Breast epithelium (tissue), 4 donors: ENCODE measurements around the gene MDH1B. TPM values are rescaled to one million over a fixed set of nuclear protein-coding genes. Genes with fewer than 3 reads are reported as not detected.

ENCODE experiments used
- DNase-seq, 2 donors: peaks; one replicate each; pipeline ENCODE4 v3.0.0-alpha.2; 2019; ENCODE audit warnings: low spot score in 2 of 2
- H3K27ac ChIP-seq, 2 donors: fragments of 200-600 bp; sonication (generic) in 1 of 2; one replicate each; pipeline ENCODE4 v1.5.1; 2016 to 2019; ENCODE audit warnings: mild to moderate bottlenecking in 1 of 2
- H3K27me3 ChIP-seq, 2 donors: fragments of 200-600 bp; sonication (generic) in 1 of 2; one replicate each; pipeline versions ENCODE4 v1.5.1 to v1.6.0; 2017 to 2019; ENCODE audit warnings: control low read depth in 1 of 2, mild to moderate bottlenecking in 1 of 2
- H3K36me3 ChIP-seq: fragments of 200-600 bp; one replicate; pipeline ENCODE4 v1.5.1; 2019
- H3K4me1 ChIP-seq, 2 donors: fragments of 200-600 bp; sonication (generic); one replicate each; pipeline ENCODE4 v1.5.1; 2016 to 2019; ENCODE audit warnings: control low read depth in 1 of 2
- H3K4me3 ChIP-seq, 3 donors: fragments of 200-600 bp; sonication (generic); 1 replicate in 2 of 3; 2 replicates in 1 of 3; pipeline ENCODE4 v1.5.1; 2016 to 2019; ENCODE audit warnings: mild to moderate bottlenecking in 3 of 3, moderate library complexity in 2 of 3
- H3K9me3 ChIP-seq, 2 donors: fragments of 200-600 bp; sonication (generic) in 1 of 2; one replicate each; pipeline ENCODE4 v1.5.1; 2016 to 2019; ENCODE audit warnings: control low read depth in 1 of 2
- POLR2A ChIP-seq: fragments of 450-650 bp; IDR thresholded peaks from one replicate; pipeline ENCODE4 v1.6.1; 2016; ENCODE audit warnings: antibody characterized with exemption, mild to moderate bottlenecking, moderate library complexity
- POLR2AphosphoS5 ChIP-seq, 3 donors: sonication (generic); formaldehyde crosslinking; IDR thresholded peaks; one replicate each; pipeline ENCODE4 v1.6.1; 2017; ENCODE audit warnings: antibody characterized with exemption in 3 of 3
- intact Hi-C: fragments of 100-400 bp; cut with DNase I; formaldehyde crosslinking; loops from one replicate; pipeline ENCODE4 v1.15.1; 2023; ENCODE audit warnings: low total_unique reads
- total RNA-seq, 3 donors: library from RNA; depleted of rRNA; stranded (reverse); fragments of >200 nt; gene quantifications; one replicate each; pipeline ENCODE4 v1.1.0, GENCODE V29; 2016
- TF ChIP-seq, protein P1 (sequence below), 3 donors: fragments of 450-650 bp; IDR thresholded peaks; one replicate each; pipeline ENCODE4 v1.5.1; 2016 to 2017; ENCODE audit warnings: antibody characterized with exemption in 3 of 3, mild to moderate bottlenecking in 3 of 3, moderate library complexity in 3 of 3

The MDH1B gene
- total RNA-seq, 3 donors from 2014 or later, result 0.64 to 4.7 (median 2.0) TPM

DNA sequence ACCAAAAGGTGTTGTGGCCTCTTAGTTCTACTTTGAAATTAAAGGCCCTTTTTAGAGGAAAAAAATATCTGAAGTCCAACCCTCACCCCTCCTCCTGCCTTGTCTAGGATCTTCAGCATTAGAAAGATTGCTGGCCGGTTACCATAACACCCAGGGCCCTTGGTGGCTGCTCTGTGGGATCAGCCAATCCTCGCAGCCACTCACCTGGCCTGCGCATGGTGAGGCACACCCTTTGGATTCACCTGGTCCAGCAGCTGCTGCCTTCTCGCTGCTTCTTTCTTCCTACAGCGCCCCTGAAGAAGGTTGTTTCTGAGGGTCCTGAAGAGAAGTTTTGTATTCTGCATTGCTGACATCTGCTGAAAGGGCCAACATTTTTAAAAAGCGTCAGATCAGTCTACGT, 72.2 kb downstream of the MDH1B start:
- Histone ChIP-seq H3K36me3 (no peaks in the 10 kb centered on the region), H3K9me3 (no peaks in the 10 kb centered on the region), H3K4me3 (no peak overlapping the region), H3K27me3 (no peaks in the 10 kb centered on the region), H3K4me1 (no peaks in the 10 kb centered on the region), H3K27ac (no peak overlapping the region)
- TF ChIP-seq POLR2A (no peak), POLR2AphosphoS5 (IDR thresholded peaks at IDR 0.05) (no peak)
- TF ChIP-seq, protein P1, sequence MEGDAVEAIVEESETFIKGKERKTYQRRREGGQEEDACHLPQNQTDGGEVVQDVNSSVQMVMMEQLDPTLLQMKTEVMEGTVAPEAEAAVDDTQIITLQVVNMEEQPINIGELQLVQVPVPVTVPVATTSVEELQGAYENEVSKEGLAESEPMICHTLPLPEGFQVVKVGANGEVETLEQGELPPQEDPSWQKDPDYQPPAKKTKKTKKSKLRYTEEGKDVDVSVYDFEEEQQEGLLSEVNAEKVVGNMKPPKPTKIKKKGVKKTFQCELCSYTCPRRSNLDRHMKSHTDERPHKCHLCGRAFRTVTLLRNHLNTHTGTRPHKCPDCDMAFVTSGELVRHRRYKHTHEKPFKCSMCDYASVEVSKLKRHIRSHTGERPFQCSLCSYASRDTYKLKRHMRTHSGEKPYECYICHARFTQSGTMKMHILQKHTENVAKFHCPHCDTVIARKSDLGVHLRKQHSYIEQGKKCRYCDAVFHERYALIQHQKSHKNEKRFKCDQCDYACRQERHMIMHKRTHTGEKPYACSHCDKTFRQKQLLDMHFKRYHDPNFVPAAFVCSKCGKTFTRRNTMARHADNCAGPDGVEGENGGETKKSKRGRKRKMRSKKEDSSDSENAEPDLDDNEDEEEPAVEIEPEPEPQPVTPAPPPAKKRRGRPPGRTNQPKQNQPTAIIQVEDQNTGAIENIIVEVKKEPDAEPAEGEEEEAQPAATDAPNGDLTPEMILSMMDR (IDR thresholded peaks at IDR 0.05), result no peak
- intact Hi-C loops, result no loop called here
- no peak for DNase-seq

DNA sequence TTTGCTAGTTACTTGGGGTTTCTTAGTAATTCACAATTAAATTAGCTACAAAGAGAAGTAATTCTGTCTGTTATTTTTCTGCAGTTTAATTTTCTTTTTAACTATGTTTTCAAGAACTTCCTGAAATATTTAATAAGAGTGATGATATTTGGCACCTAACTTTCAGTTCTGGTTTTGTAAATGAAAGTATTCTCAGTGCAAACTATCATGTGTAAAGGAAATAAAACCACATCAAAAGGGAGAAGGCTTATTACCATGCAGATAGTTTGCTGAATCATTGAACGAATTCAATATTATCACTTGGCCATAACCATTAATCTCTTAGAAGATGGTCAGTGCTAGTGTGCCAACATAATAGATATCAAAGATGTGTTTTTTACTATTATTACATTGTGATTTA, 76.1 kb downstream of the MDH1B start:
- H3K4me3 ChIP-seq, result no peak overlapping the region
- no peak for DNase-seq
- TF ChIP-seq POLR2AphosphoS5 (IDR thresholded peaks at IDR 0.05) (no peak), POLR2A (no peak)
- TF ChIP-seq, protein P1 (IDR thresholded peaks at IDR 0.05), result no peak
- no peaks in the 10 kb centered on the region for H3K9me3 ChIP-seq
- intact Hi-C loops, result no loop called here
- H3K27me3 ChIP-seq, result no peaks in the 10 kb centered on the region
- no peaks in the 10 kb centered on the region for H3K4me1 ChIP-seq
- H3K36me3 ChIP-seq, result no peaks in the 10 kb centered on the region
- no peak overlapping the region for H3K27ac ChIP-seq

DNA sequence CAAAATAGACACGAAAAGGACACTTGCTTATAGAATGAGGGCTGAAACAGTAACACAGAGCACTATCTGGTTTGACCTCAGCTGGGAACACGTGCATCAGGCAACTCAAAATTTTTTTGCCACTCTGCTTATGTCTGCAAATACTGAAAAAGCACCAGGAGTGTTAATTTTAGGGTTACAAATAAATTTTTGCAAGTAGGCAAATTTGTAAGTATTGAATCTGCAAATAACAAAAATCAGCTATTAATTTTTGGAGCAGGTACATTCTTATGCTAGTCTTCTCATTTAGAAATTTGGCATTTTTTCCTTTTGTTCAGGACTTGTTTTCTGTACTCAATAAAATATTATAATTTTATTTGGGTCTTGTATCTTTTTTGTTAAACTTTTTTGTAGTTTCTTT, 76.7 kb downstream of the MDH1B start:
- H3K36me3 ChIP-seq, result no peaks in the 10 kb centered on the region
- intact Hi-C loops, result no loop called here
- no peak overlapping the region for H3K4me3 ChIP-seq
- H3K4me1 ChIP-seq, result no peaks in the 10 kb centered on the region
- H3K27ac ChIP-seq, result no peak overlapping the region
- H3K27me3 ChIP-seq, result no peaks in the 10 kb centered on the region
- TF ChIP-seq, protein P1 (IDR thresholded peaks at IDR 0.05), result no peak
- TF ChIP-seq POLR2A (no peak), POLR2AphosphoS5 (IDR thresholded peaks at IDR 0.05) (no peak)
- DNase-seq, result no peak
- H3K9me3 ChIP-seq, result no peaks in the 10 kb centered on the region

Other genes with a start within 250 kb of the MDH1B start
- gene FAM237A, start 122.8 kb downstream of the MDH1B start, total RNA-seq, result not detected
- gene DYTN, start 46.9 kb downstream of the MDH1B start, total RNA-seq, result not detected
- gene FASTKD2, start 278 bp upstream of the MDH1B start, total RNA-seq, result 10 to 100 TPM; 29.3 to 52.7 (median 32.4) TPM
- 1 to 10 TPM in 1 of 3 donors, under 1 TPM in 2; 0.66 to 1.6 (median 0.96) TPM for gene CPO, start 174.2 kb upstream of the MDH1B start, total RNA-seq